Panc1 (cell line): Measurements from ENCODE around the gene EXD3.

Experiments used
- CTCF ChIP-seq: fragments of 450-650 bp; IDR thresholded peaks from 2 replicates; pipeline ENCODE4 v1.5.1; 2017; ENCODE audit warnings: mild to moderate bottlenecking
- POLR2AphosphoS5 ChIP-seq: IDR thresholded peaks from 2 replicates; pipeline ENCODE4 v1.6.1; 2012; ENCODE audit warnings: mild to moderate bottlenecking, low read depth, low read length, moderate library complexity
- REST ChIP-seq, 2 experiments: IDR thresholded peaks; 2 replicates each; pipeline ENCODE4 v1.6.1; 2011 to 2012; ENCODE audit warnings: low read depth in 2 of 2, control low read depth in 1 of 2, low read length in 1 of 2, mild to moderate bottlenecking in 1 of 2, moderate library complexity in 1 of 2; ENCODE audit not compliant: insufficient read depth in 1 of 2
- TCF7L2 ChIP-seq: IDR thresholded peaks from 2 replicates; pipeline ENCODE4 v1.6.1; 2011; ENCODE audit warnings: mild to moderate bottlenecking, low read depth, low read length, inconsistent platforms

GRCh38 chr9:137359850-137360249, 63.1 kb downstream of the EXD3 start:
- TF ChIP-seq CTCF (no peak), REST (IDR thresholded peaks at IDR 0.05; ENCODE audit: insufficient read depth in 1 of 2, low read depth in 2 of 2, low read length in 1 of 2) (no peak), POLR2AphosphoS5 (no peak), TCF7L2 (no peak)
